Adrenal gland (tissue), 12 donors: ENCODE results near the gene SYNPO2. TPM values are rescaled to one million over a fixed set of nuclear protein-coding genes. Genes with fewer than 3 reads are reported as not detected.
A peak's percentile ranks its signal among the peaks of the same experiment; 100 is the strongest.

Experiments used
- DNase-seq, 7 donors: peaks; one replicate each; pipeline ENCODE4 v3.0.0-alpha.2; 2019 to 2020
- H3K27ac ChIP-seq, 5 donors: fragments of 200-600 bp; sonication (generic) in 4 of 5; 1 replicate in 3 of 5; 2 replicates in 2 of 5; pipeline versions ENCODE4 v1.5.1 to v1.8.0; 2016 to 2020; ENCODE audit warnings: mild to moderate bottlenecking in 1 of 5
- H3K27me3 ChIP-seq: fragments of 200-600 bp; 2 replicates; pipeline ENCODE4 v1.8.0; 2021
- H3K36me3 ChIP-seq, 2 donors: fragments of 200-600 bp; replicated peaks in 1 of 2; 1 replicate in 1 of 2; 2 replicates in 1 of 2; pipeline versions ENCODE4 v1.5.1 to v1.8.0; 2018 to 2022
- H3K4me1 ChIP-seq, 2 donors: fragments of 200-600 bp; replicated peaks in 1 of 2; 1 replicate in 1 of 2; 2 replicates in 1 of 2; pipeline versions ENCODE4 v1.5.1 to v1.8.0; 2018 to 2021
- H3K4me3 ChIP-seq, 4 donors: fragments of 200-600 bp; sonication (generic) in 3 of 4; one replicate each; pipeline ENCODE4 v1.5.1; 2016 to 2018
- H3K9me3 ChIP-seq, 3 donors: fragments of 200-600 bp; sonication (generic) in 1 of 3; replicated peaks in 1 of 3; 1 replicate in 2 of 3; 2 replicates in 1 of 3; pipeline versions ENCODE4 v1.5.1 to v1.8.0; 2016 to 2021
- POLR2A ChIP-seq, 2 donors: fragments of 450-650 bp; IDR thresholded peaks; one replicate each; pipeline ENCODE4 v1.6.1; 2017; ENCODE audit warnings: antibody characterized with exemption in 2 of 2, mild to moderate bottlenecking in 2 of 2, moderate library complexity in 1 of 2
- WGBS, 4 donors: extraction: QIAGEN DNeasy Blood & Tissue Kit in 2 of 4; methylation state at CpG; one replicate each; pipeline versions ENCODE4 v1.1.5 to v1.1.7; 2013 to 2017; 5-methylcytosine and 5-hydroxymethylcytosine counted together
- intact Hi-C, 2 donors: fragments of 100-400 bp; cut with DNase I; formaldehyde crosslinking; loops; one replicate each; pipeline versions ENCODE4 v1.14.1 to v1.15.0; 2022 to 2023
- polyA plus RNA-seq, 3 donors: library from polyadenylated mRNA; stranded (reverse); fragments of 200-250 nt in 2 of 3; fragments of 350-450 nt in 1 of 3; fragmentation: Illumina TruSeq in 1 of 3; extraction: RNeasy Lipid Tissue Mini Kit (QIAGEN cat#74804) in 1 of 3; gene quantifications; one replicate each; pipeline ENCODE4 v1.2.3, GENCODE V29; 2013 to 2014
- total RNA-seq, 9 donors: library from RNA; depleted of rRNA in 4 of 9; stranded (reverse); fragments of >200 nt in 4 of 9; fragments of 120-200 nt in 1 of 9; fragmentation: NEBNext Ultra II Directional in 1 of 9; extraction: Animal tissue kit (Norgen Biotek cat#: 25700) in 1 of 9; gene quantifications; one replicate each; pipeline versions ENCODE4 v1.1.0 to v1.2.4, GENCODE V29; 2013 to 2023
- TF ChIP-seq, protein P1 (sequence below), 6 experiments: fragments of 450-650 bp in 4 of 6; fragments of 200-600 bp in 2 of 6; sonication (generic) in 1 of 6; IDR thresholded peaks; 1 replicate in 5 of 6; 2 replicates in 1 of 6; pipeline versions ENCODE4 v1.5.1 to v1.8.0; 2016 to 2021; ENCODE audit warnings: antibody characterized with exemption in 6 of 6, mild to moderate bottlenecking in 2 of 6, moderate library complexity in 1 of 6
- donor health status: healthy with polysubstance abuse.
- donor health status: Bipolar disorder and iron deficiency.
- donor health status: DM: yes; HTN: yes; CAD: no.
- donor health status: DM: no; HTN: no; CAD: no.
- donor health status: DM: no; HTN: no; CAD: no.
- donor health status: DM: yes; HTN: yes; CAD: no.

The SYNPO2 gene
- total and polyA plus RNA-seq, 12 donors: 4.5 to 49.0 (median 18.4) TPM

DNA sequence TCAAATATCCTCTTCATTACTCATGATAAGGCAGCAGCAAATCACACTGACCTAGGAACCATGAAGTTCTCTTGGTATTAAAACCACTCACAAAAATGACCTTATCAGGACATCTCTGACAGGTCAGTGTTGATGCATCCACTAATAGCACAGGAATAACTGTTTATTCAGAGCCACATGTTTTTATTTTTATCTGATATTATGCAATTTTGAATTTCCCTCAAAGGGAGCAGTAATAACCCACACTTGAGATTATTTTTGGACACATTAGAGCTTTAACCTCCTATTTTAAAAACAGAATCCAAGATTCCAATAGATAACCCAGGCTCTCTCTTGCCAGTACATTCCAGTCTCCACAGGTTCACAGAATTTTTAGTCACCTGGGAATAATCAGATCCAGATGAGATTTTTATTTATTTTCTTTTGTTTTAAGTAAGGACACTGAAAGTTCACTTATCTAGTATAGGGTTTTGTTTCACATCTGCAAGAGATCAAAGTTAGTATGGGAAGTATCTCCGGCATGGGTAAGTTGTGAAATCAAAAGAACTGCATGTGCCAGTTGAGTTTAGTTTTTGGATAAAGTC lies 210.7 kb downstream of the SYNPO2 start:
- Histone ChIP-seq H3K27me3 (no peaks in the 10 kb centered on the region), H3K4me3 (no peak overlapping the region), H3K9me3 (no peaks in the 10 kb centered on the region), H3K4me1 (peaks cover 0 to 17% of the 10 kb centered on the region in 2 donors), H3K27ac (peak overlapping the region in 1 of 5 donors; percentile 18), H3K36me3 (no peaks in the 10 kb centered on the region)
- TF ChIP-seq, protein P1, sequence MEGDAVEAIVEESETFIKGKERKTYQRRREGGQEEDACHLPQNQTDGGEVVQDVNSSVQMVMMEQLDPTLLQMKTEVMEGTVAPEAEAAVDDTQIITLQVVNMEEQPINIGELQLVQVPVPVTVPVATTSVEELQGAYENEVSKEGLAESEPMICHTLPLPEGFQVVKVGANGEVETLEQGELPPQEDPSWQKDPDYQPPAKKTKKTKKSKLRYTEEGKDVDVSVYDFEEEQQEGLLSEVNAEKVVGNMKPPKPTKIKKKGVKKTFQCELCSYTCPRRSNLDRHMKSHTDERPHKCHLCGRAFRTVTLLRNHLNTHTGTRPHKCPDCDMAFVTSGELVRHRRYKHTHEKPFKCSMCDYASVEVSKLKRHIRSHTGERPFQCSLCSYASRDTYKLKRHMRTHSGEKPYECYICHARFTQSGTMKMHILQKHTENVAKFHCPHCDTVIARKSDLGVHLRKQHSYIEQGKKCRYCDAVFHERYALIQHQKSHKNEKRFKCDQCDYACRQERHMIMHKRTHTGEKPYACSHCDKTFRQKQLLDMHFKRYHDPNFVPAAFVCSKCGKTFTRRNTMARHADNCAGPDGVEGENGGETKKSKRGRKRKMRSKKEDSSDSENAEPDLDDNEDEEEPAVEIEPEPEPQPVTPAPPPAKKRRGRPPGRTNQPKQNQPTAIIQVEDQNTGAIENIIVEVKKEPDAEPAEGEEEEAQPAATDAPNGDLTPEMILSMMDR (IDR thresholded peaks at IDR 0.05): no peak
- no peak for TF ChIP-seq POLR2A (IDR thresholded peaks at IDR 0.05)
- no peak for DNase-seq
- WGBS, 4 donors: 0 to 63% (median 41%) methylated on average over 1 of the region's 1 CpG
- intact Hi-C loops: no loop called here

DNA sequence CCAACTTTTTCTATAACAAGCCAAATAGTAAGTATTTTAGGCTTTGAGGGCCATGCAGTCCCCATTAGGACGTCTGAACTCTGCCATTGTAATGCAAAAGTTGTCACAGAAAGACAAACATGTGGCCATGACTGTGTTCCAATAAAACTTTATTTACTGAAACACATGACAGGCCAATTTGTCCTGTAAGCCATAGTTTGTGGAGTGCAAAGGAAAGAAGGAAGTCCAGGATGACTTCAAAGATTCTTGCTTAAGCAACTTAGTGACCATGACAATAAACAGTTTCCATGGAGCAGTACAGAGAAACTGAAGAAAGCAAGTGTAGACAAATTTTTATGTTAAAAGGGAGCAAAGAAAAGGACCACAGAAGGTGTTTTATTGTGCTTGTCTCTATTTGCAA lies 212.0 kb downstream of the SYNPO2 start:
- TF ChIP-seq, protein P1 (IDR thresholded peaks at IDR 0.05): no peak
- H3K27me3 ChIP-seq: no peaks in the 10 kb centered on the region

DNA sequence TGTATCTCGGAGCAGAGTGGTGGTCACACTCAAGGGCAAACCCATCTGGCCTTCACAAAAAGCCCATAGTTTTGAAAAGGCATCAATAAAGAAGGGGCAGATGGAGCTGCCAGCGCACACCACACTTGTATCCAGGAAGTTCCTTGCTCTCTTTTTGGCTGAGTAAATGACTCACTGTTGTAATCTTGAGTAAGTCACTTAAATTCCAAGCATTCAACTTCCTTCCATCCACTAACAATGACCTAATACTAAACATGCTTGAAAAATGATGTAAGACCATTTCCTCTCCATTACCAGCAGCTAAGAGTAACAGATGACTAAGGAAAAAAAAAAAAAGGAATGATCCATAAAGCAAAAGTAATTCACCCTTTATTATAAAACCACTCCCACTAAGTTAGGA lies 214.6 kb downstream of the SYNPO2 start:
- Histone ChIP-seq H3K9me3 (no peaks in the 10 kb centered on the region), H3K4me1 (peaks cover 11 to 32% of the 10 kb centered on the region in 2 donors), H3K27ac (peak overlapping the region in 3 of 5 donors; percentile 2 to 64 (median 19)), H3K27me3 (no peaks in the 10 kb centered on the region), H3K4me3 (no peak overlapping the region), H3K36me3 (no peaks in the 10 kb centered on the region)
- WGBS, 4 donors: 30 to 69% (median 46%) methylated on average over 2 of the region's 2 CpGs
- TF ChIP-seq POLR2A (IDR thresholded peaks at IDR 0.05): no peak
- TF ChIP-seq, protein P1 (IDR thresholded peaks at IDR 0.05): no peak
- intact Hi-C loops: no loop called here
- peak in 2 of 7 donors; percentile 24 to 28 for DNase-seq

More for the DNA sequence above, 212.0 kb downstream of the SYNPO2 start:
- Histone ChIP-seq H3K9me3 (no peaks in the 10 kb centered on the region), H3K36me3 (no peaks in the 10 kb centered on the region), H3K4me1 (peaks cover 0 to 21% of the 10 kb centered on the region in 2 donors), H3K27ac (no peak overlapping the region), H3K4me3 (no peak overlapping the region)
- WGBS, 4 donors: 0 to 41% (median 13%) methylated on average over 1 of the region's 1 CpG
- intact Hi-C loops: no loop called here
- DNase-seq: no peak

DNA sequence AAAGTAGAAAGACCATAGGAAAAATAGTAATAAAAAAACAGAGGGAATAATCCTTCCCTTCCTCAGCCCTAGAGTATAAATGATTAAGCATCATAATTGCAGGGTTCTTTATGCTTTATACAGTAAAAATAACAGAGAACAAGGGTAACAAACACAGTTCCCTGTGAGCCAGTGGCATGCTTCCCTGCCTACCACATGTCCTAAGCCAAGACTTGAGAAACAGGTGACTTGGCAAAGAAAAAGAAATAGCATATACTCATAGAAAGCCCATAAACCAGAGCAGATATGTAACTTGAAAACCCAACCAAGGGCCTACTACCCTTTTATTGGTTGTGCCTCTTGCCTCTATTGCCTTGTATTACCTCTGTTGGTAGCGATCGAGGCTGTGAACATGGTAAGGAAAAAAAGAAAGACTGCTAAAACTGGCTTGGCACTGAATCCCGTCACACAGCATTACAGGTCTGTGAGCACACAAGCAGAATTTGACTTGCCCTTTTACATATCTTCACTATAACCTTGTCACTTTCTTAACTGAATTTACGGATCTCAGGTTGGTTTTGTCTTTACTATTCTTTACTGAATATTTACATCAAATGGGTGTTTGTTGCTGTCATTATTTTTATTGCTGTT lies 216.1 kb downstream of the SYNPO2 start:
- no peak overlapping the region for H3K4me3 ChIP-seq
- DNase-seq: no peak
- no peak overlapping the region for H3K27ac ChIP-seq
- peaks cover 11 to 27% of the 10 kb centered on the region in 2 donors for H3K4me1 ChIP-seq
- H3K9me3 ChIP-seq: no peaks in the 10 kb centered on the region
- H3K36me3 ChIP-seq: no peaks in the 10 kb centered on the region
- WGBS, 4 donors: 70 to 87% (median 82%) methylated on average over 4 of the region's 4 CpGs
- intact Hi-C loops: no loop called here
- TF ChIP-seq, protein P1 (IDR thresholded peaks at IDR 0.05): no peak
- no peak for TF ChIP-seq POLR2A (IDR thresholded peaks at IDR 0.05)
- no peaks in the 10 kb centered on the region for H3K27me3 ChIP-seq
